HepG2 (cell line): ENCODE data around the gene LRPPRC. TPM values are rescaled to one million over a fixed set of nuclear protein-coding genes. Genes with fewer than 3 reads are reported as not detected.

ENCODE experiments used
- BRCA1 ChIP-seq: sonication (generic); formaldehyde crosslinking; IDR thresholded peaks from 2 replicates; pipeline ENCODE4 v1.4.0; 2020; ENCODE audit warnings: missing genetic modification reagents
- NFYC ChIP-seq: IDR thresholded peaks from 2 replicates; pipeline ENCODE4 v1.6.1; 2016; ENCODE audit warnings: missing genetic modification reagents, missing compliant biosample characterization
- NONO ChIP-seq, 2 experiments: fragments of 450-650 bp in 1 of 2; sonication (generic) in 1 of 2; formaldehyde crosslinking in 1 of 2; IDR thresholded peaks in 1 of 2; conservative IDR thresholded peaks in 1 of 2; 2 replicates each; pipeline versions ENCODE4 v1.6.1 to v1.8.0; 2017 to 2022; ENCODE audit warnings: mild to moderate bottlenecking in 1 of 2, missing genetic modification reagents in 1 of 2, moderate library complexity in 1 of 2
- REXO4 ChIP-seq: sonication (generic); formaldehyde crosslinking; IDR thresholded peaks from 2 replicates; pipeline ENCODE4 v1.8.0; 2022; ENCODE audit warnings: missing genetic modification reagents, mild to moderate bottlenecking, borderline replicate concordance
- ZNF367 ChIP-seq: sonication (generic); formaldehyde crosslinking; IDR thresholded peaks from 2 replicates; pipeline ENCODE4 v1.4.0; 2020; ENCODE audit warnings: missing genetic modification reagents, borderline replicate concordance
- ZZZ3 ChIP-seq: sonication (generic); formaldehyde crosslinking; IDR thresholded peaks from 2 replicates; pipeline ENCODE4 v1.4.0; 2020; ENCODE audit warnings: missing genetic modification reagents, mild to moderate bottlenecking, borderline replicate concordance
- polyA plus RNA-seq, 8 experiments: library from polyadenylated mRNA; depleted of rRNA in 3 of 8; stranded (reverse) in 7 of 8; unstranded in 1 of 8; fragments of >200 nt; fragmentation: Illumina TruSeq in 4 of 8; extraction: Trizol in 4 of 8; gene quantifications; 2 replicates each; pipeline versions ENCODE4 v1.2.1 to v1.2.3, GENCODE V29; 2011 to 2016; ENCODE audit warnings: low read depth in 4 of 8, missing spikeins in 1 of 8, mixed read lengths in 1 of 8; ENCODE audit not compliant: insufficient read depth in 1 of 8
- total RNA-seq, 5 experiments: library from RNA; depleted of rRNA; stranded (reverse); fragments of >200 nt; fragmentation: Illumina TruSeq; extraction: Trizol; gene quantifications; 2 replicates each; pipeline ENCODE4 v1.2.3, GENCODE V29; 2016; ENCODE audit warnings: low read depth in 1 of 5
- TF ChIP-seq, protein P1 (sequence below): sonication (generic); formaldehyde crosslinking; IDR thresholded peaks from 2 replicates; pipeline ENCODE4 v1.4.0; 2020; ENCODE audit warnings: missing genetic modification reagents
- TF ChIP-seq, protein P2 (sequence below): sonication (generic); formaldehyde crosslinking; IDR thresholded peaks from 2 replicates; pipeline ENCODE4 v1.5.0; 2020; ENCODE audit warnings: missing genetic modification reagents, mild to moderate bottlenecking, borderline replicate concordance
- TF ChIP-seq, protein P3 (sequence below): IDR thresholded peaks from 2 replicates; pipeline ENCODE4 v1.6.1; 2016; ENCODE audit warnings: missing compliant biosample characterization, missing genetic modification reagents, borderline replicate concordance
- TF ChIP-seq, protein P4 (sequence below): sonication (generic); formaldehyde crosslinking; IDR thresholded peaks from 2 replicates; pipeline ENCODE4 v1.4.0; 2020; ENCODE audit warnings: missing genetic modification reagents
- TF ChIP-seq, protein P5 (sequence below): sonication (generic); formaldehyde crosslinking; IDR thresholded peaks from one replicate; pipeline ENCODE4 v1.5.1; 2020; ENCODE audit warnings: mild to moderate bottlenecking, missing genetic modification reagents; ENCODE audit errors: not compliant biosample characterization

LRPPRC gene
- total and polyA plus RNA-seq, 2 of the 13 experiments (the other 11 are each of a cell fraction or from before 2014, with no cell fraction given), result 117 to 167 TPM

DNA sequence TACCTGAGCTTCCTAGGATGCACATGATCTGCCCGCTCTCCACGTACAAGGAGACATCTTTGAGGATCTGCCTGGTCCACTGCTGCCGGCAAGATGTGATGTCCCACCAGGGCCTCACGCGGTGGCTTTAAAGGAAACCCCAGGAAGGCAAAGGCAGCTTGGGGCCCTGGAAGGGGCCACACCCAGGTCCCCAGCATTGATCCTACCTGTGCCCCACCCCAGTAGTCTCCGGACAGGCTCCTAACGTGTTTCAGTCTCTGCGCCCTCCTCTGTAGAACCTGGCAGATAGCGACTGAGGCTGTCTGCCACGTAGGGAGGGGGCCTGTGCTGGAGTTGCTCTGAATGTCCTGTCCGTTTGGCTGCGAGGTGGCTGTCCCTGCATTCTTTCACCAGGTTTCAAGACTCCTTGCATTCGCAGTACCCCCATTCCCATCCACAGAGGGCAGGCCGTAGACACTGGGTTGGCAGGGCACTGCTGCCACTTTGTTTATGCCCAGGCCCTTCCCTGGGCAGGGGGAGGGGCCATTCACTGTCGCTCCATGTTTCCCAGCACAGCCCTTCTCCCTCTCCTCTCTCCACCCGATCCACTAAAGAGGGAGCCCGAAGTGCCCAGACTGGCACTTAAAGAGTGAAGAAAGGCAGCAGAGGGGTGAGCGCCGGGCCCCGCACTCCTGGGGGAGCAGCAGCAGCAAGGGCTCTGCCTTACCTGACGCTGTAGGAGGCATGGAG is 157.8 kb downstream of the LRPPRC start (continued):
- TF ChIP-seq, protein P1, sequence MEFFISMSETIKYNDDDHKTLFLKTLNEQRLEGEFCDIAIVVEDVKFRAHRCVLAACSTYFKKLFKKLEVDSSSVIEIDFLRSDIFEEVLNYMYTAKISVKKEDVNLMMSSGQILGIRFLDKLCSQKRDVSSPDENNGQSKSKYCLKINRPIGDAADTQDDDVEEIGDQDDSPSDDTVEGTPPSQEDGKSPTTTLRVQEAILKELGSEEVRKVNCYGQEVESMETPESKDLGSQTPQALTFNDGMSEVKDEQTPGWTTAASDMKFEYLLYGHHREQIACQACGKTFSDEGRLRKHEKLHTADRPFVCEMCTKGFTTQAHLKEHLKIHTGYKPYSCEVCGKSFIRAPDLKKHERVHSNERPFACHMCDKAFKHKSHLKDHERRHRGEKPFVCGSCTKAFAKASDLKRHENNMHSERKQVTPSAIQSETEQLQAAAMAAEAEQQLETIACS (CRISPR knock-in tag), result no peak
- TF ChIP-seq BRCA1, result no peak
- TF ChIP-seq ZZZ3 (CRISPR knock-in tag), result no peak
- 0 out of 2 replicates have a peak, but pooled peaks have one; percentile 13 for TF ChIP-seq REXO4
- TF ChIP-seq, protein P2, sequence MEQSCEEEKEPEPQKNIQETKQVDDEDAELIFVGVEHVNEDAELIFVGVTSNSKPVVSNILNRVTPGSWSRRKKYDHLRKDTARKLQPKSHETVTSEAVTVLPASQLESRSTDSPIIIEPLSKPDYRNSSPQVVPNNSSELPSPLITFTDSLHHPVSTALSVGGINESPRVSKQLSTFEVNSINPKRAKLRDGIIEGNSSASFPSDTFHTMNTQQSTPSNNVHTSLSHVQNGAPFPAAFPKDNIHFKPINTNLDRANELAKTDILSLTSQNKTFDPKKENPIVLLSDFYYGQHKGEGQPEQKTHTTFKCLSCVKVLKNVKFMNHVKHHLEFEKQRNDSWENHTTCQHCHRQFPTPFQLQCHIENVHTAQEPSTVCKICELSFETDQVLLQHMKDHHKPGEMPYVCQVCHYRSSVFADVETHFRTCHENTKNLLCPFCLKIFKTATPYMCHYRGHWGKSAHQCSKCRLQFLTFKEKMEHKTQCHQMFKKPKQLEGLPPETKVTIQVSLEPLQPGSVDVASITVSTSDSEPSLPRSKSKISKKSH (CRISPR knock-in tag), result no peak; the same call in 1 of the 2 replicates
- TF ChIP-seq, protein P3, sequence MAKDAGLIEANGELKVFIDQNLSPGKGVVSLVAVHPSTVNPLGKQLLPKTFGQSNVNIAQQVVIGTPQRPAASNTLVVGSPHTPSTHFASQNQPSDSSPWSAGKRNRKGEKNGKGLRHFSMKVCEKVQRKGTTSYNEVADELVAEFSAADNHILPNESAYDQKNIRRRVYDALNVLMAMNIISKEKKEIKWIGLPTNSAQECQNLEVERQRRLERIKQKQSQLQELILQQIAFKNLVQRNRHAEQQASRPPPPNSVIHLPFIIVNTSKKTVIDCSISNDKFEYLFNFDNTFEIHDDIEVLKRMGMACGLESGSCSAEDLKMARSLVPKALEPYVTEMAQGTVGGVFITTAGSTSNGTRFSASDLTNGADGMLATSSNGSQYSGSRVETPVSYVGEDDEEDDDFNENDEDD (CRISPR knock-in tag), result no peak
- no peak for TF ChIP-seq NONO (IDR thresholded peaks at IDR 0.05)
- TF ChIP-seq NONO (CRISPR knock-in tag; conservative IDR thresholded peaks at IDR 0.05), result peak; percentile 52; the same call in 1 of the 2 replicates
- TF ChIP-seq NFYC (CRISPR knock-in tag), result no peak
- TF ChIP-seq ZNF367, result no peak
- TF ChIP-seq, protein P4, sequence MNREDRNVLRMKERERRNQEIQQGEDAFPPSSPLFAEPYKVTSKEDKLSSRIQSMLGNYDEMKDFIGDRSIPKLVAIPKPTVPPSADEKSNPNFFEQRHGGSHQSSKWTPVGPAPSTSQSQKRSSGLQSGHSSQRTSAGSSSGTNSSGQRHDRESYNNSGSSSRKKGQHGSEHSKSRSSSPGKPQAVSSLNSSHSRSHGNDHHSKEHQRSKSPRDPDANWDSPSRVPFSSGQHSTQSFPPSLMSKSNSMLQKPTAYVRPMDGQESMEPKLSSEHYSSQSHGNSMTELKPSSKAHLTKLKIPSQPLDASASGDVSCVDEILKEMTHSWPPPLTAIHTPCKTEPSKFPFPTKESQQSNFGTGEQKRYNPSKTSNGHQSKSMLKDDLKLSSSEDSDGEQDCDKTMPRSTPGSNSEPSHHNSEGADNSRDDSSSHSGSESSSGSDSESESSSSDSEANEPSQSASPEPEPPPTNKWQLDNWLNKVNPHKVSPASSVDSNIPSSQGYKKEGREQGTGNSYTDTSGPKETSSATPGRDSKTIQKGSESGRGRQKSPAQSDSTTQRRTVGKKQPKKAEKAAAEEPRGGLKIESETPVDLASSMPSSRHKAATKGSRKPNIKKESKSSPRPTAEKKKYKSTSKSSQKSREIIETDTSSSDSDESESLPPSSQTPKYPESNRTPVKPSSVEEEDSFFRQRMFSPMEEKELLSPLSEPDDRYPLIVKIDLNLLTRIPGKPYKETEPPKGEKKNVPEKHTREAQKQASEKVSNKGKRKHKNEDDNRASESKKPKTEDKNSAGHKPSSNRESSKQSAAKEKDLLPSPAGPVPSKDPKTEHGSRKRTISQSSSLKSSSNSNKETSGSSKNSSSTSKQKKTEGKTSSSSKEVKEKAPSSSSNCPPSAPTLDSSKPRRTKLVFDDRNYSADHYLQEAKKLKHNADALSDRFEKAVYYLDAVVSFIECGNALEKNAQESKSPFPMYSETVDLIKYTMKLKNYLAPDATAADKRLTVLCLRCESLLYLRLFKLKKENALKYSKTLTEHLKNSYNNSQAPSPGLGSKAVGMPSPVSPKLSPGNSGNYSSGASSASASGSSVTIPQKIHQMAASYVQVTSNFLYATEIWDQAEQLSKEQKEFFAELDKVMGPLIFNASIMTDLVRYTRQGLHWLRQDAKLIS (CRISPR knock-in tag), result no peak
- TF ChIP-seq, protein P5, sequence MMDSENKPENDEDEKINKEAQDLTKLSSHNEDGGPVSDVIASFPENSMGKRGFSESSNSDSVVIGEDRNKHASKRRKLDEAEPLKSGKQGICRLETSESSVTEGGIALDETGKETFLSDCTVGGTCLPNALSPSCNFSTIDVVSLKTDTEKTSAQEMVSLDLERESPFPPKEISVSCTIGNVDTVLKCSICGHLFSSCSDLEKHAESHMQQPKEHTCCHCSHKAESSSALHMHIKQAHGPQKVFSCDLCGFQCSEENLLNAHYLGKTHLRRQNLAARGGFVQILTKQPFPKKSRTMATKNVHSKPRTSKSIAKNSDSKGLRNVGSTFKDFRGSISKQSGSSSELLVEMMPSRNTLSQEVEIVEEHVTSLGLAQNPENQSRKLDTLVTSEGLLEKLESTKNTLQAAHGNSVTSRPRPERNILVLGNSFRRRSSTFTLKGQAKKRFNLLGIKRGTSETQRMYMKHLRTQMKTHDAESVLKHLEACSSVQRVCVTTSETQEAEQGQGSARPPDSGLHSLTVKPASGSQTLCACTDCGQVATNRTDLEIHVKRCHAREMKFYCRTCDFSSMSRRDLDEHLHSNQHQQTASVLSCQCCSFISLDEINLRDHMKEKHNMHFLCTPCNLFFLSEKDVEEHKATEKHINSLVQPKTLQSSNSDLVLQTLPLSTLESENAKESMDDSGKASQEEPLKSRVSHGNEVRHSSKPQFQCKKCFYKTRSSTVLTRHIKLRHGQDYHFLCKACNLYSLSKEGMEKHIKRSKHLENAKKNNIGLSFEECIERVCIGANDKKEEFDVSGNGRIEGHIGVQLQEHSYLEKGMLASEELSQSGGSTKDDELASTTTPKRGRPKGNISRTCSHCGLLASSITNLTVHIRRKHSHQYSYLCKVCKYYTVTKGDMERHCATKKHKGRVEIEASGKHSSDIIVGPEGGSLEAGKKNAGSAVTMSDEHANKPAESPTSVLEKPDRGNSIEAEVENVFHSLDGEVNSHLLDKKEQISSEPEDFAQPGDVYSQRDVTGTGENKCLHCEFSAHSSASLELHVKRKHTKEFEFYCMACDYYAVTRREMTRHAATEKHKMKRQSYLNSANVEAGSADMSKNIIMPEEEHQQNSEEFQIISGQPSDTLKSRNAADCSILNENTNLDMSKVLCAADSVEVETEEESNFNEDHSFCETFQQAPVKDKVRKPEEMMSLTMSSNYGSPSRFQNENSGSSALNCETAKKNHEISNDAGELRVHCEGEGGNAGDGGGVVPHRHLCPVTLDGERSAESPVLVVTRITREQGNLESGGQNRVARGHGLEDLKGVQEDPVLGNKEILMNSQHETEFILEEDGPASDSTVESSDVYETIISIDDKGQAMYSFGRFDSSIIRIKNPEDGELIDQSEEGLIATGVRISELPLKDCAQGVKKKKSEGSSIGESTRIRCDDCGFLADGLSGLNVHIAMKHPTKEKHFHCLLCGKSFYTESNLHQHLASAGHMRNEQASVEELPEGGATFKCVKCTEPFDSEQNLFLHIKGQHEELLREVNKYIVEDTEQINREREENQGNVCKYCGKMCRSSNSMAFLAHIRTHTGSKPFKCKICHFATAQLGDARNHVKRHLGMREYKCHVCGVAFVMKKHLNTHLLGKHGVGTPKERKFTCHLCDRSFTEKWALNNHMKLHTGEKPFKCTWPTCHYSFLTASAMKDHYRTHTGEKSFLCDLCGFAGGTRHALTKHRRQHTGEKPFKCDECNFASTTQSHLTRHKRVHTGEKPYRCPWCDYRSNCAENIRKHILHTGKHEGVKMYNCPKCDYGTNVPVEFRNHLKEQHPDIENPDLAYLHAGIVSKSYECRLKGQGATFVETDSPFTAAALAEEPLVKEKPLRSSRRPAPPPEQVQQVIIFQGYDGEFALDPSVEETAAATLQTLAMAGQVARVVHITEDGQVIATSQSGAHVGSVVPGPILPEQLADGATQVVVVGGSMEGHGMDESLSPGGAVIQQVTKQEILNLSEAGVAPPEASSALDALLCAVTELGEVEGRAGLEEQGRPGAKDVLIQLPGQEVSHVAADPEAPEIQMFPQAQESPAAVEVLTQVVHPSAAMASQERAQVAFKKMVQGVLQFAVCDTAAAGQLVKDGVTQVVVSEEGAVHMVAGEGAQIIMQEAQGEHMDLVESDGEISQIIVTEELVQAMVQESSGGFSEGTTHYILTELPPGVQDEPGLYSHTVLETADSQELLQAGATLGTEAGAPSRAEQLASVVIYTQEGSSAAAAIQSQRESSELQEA, result no peak
